Uterus (tissue), 2 donors: ENCODE results near the gene HOXA6.

ENCODE experiments used
- CTCF ChIP-seq, 4 experiments: fragments of 200-600 bp in 2 of 4; fragments of 450-650 bp in 2 of 4; sonication (generic) in 2 of 4; IDR thresholded peaks; one replicate each; pipeline ENCODE4 v1.5.1; 2016 to 2019; ENCODE audit warnings: antibody characterized with exemption in 4 of 4, mild to moderate bottlenecking in 2 of 4, moderate library complexity in 1 of 4
- POLR2A ChIP-seq, 2 donors: fragments of 450-650 bp; IDR thresholded peaks; one replicate each; pipeline ENCODE4 v1.6.1; 2016; ENCODE audit warnings: antibody characterized with exemption in 2 of 2, mild to moderate bottlenecking in 1 of 2, moderate library complexity in 1 of 2

- TF ChIP-seq CTCF (IDR thresholded peaks at IDR 0.05) (no peak), POLR2A (IDR thresholded peaks at IDR 0.05) (no peak)
Observed at GRCh38 chr7:27154901-27155815, 7.6 kb upstream of the HOXA6 start.
